ENCODE measurements around the gene MAPK7.
"Not testable (repeated sequence)": the region's sequence is repeated elsewhere in the genome, so short reads cannot be mapped to it uniquely, and the experiment has no call there.

Gene MAPK7

DNA sequence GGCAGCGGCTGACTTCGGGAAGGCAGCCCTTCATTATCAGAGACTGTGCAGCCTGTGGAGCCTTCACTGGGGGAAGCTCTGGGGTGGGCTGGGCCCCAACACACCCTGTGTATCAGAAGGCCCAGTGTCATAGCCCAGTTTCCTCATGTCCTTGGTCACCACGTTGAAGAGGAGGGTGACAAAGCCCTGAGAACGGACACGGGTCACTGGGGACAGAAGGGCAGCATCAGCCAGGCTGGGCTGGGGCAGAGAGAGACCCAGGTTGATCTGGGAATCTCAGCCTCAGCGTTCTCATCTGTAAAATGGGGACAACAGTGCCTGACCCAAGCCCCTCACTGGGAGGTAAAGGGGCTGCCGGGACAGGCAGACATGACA, 35.1 kb upstream of the MAPK7 start:
- no peak for DNase-seq (ENCODE audit: low spot score)

GRCh38 chr17:19343671-19344151, 34.6 kb upstream of the MAPK7 start:
- DNase-seq (ENCODE audit: low spot score): no peak

DNA sequence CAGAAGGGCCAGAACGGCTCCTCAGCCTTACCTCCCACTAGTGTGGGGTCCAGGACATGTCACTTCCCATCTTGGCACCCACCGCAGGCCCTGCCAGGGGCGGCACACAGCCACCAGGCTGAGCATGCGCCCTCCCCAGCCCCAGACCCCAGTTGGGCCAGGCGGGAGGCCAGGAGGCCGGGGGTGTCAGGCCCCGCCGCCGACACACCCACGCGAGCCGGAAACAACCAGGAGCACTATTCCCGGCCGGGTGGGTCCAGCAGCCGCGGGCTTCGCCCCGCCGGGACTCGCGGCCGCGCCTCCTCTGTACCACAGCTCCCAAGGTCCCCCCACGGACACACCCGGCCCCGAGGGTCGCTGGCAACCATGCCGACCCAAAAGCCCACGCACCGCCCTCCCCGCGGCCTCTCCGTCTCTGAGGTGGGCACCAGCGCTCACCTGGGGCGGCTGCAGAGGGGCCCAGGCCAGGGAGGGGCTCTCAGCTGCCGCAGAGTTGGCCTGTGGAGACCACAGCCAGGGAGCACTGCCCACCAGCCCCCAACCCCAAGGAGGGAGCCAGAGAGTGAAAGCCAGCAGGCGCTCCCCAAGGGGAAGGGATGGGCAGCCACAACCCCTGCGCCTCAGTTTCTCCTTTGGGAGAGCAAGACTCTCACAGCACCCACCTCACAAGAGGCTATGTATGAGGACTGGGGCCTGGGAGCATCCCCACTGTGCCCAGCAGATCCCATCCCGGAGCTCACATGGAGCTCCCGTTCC, 33.8 kb upstream of the MAPK7 start:
- DNase-seq (ENCODE audit: low spot score): no peak

- no peak for DNase-seq (ENCODE audit: low spot score)
These were observed 33.2 kb upstream of the MAPK7 start for GRCh38 chr17:19345067-19345460.

DNA sequence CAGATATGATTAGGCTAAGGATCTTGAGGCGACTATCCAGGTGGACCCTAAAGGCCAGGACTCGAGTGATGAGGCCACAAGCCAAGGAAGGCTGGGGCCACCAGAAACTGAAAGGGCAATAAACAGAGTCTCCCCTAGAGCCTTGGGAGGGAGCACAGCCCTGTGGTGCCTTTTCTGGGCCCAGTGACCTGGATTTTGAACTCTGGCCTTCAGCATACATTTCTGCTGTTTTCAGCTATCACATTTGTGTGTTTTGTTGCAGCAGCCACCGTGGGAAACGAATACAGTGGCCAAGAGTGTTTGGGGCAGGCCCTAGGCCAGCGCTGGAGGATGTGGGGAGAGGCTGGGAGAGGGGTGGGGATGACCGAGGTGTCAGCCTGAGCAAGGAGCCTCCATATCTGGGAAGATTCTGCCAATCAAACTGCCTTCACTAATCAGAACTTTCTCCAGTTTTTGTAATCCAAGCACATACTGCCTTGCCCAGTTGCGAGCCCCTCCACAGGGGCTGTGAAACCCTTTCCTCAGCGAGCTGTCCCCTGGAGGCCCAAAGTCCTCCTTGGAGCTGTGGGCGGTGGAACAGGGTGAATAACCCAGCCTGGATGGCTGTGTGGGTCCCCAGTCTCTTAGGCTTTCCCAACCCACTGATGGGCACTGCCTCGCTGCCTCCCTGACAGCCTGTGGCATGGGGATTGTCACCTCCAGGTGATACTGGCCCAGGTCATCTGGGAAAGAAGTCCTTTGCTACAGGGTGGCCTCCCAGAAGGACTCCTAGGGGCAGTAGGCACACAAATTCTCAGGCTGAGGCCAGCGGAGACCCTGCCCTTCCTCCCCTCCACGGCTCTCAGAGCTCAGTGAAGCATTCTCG, 32.6 kb upstream of the MAPK7 start:
- DNase-seq (ENCODE audit: low spot score): no peak

- DNase-seq (ENCODE audit: low spot score): peak; percentile 73
These were observed 31.7 kb upstream of the MAPK7 start for GRCh38 chr17:19346351-19347255.

- DNase-seq (ENCODE audit: low spot score): no peak
These were observed 30.8 kb upstream of the MAPK7 start for GRCh38 chr17:19347323-19348080.

DNA sequence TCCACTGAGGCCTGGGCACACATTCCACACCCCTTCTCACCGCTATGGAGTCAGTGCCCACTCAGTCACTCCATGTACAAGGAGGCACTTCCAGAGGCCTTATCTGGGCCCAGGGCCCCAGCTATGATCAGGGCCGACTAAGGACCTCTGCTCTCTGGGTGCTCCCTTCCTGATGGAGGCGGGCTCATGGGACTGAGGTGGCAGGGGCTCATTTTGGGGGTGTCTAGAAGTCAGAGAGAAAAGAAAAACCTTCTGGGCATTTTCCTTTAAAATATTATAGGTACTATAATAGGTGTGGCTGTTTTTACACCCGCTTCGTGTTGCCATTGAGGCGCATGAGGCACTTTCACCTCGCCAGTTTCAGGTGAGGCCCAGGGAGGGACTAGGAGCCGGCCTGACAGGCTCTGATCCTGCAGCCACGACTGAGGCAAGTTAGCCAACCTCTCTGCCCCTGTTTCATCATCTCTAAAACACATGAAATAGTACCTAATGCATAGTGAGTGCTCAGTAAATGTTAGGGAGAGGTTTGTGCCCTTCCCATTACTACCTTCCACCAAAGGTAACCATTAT, 30.1 kb upstream of the MAPK7 start:
- DNase-seq (ENCODE audit: low spot score): no peak

DNA sequence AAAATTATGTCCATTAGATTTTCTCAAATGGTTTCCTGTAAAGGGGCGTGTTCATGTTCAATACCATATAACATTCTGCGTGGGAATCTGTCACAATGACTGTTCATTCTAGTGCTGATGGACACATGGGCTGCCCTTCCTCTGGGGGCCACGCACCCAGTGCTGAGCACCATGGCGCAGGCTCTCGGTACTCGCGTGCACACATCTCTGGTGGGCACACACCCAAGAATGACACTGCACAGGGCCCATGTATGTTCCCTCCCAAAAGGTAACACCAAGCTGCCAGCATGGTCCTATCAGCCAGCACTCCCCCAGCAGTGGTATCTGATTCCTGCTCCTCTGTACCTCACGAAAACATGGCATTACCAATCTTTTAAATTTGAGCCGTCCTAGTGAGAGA, 29.5 kb upstream of the MAPK7 start:
- DNase-seq (ENCODE audit: low spot score): no peak

DNA sequence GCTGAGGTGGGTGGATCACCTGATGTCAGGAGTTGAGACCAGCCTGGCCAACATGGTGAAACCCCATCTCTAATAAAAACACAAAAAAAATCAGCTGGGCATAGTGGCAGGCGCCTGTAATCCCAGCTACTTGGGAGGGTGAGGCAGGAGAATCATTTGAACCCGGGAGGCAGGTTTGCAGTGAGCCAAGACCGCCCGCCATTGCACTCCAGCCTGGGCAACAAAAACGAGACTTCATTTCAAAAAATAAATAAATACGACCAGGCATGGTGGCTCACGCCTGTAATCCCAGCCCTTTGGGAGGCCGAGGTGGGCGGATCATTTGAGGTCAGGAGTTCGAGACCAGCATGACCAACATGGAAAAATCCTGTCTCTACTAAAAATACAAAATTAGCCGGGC, 24.9 kb upstream of the MAPK7 start:
- DNase-seq (ENCODE audit: low spot score): not testable (repeated sequence)

DNA sequence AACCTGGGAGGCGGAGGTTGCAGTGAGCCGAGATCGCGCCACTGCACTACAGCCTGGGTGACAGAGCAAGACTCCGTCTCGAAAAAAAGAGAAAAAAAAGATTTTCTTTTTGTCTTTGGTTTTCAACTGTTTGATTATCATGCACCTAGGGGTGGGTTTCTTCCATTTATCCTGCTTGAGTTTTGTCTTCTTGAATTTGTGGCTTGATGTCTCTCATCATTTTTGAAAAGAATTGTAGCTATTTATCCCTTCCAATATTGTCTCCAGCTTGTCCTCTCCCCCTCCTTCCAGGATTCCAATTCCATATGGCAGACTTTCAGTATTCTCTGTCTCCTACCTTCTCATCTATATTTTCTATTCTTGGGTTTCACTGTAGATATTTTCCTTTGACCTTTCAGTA, 23.6 kb upstream of the MAPK7 start:
- no peak for DNase-seq (ENCODE audit: low spot score)

DNA sequence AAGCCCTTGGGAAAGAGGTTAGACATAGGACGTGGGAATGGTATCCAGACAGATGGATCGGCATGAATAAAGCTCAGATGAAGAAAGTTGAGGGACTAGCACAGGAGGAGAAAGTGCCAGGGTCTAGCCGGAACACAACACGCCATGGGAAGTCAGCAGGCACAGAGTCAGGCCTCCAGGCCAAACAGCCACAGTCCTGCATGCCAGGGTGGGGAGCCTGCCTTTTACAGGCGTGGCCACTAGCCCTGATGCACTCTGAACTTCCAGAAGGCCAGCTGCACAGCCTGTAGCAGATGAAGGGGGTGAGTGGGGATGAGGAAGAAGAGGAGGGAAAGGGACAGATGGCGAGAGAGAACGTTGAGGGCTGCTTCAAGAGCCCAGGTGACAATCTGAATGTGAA, 20.9 kb upstream of the MAPK7 start:
- DNase-seq (ENCODE audit: low spot score): no peak

GRCh38 chr17:19357761-19358160, 20.5 kb upstream of the MAPK7 start:
- DNase-seq (ENCODE audit: low spot score): no peak

GRCh38 chr17:19359151-19359550, 19.1 kb upstream of the MAPK7 start:
- DNase-seq (ENCODE audit: low spot score): no peak

DNA sequence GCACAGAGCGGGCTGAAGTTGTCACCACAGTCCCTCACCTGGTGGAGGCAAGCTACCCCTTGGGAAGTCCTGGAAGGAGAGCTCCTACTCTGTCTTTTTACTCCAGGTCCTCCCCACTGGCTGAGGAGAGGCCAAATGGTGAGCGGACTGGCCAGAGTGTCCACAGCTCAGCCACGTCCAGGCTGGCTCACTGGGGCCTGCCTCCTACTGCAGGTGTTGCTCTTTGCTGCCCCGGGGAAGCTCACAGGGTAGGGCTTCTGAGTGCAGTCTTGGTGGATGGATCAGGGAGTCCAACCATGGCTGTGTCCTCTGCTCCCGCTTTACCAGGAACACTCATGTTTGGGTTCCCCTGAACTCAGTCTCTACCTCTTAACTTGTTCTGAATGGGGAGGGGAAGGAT, 18.4 kb upstream of the MAPK7 start:
- no peak for DNase-seq (ENCODE audit: low spot score)

DNA sequence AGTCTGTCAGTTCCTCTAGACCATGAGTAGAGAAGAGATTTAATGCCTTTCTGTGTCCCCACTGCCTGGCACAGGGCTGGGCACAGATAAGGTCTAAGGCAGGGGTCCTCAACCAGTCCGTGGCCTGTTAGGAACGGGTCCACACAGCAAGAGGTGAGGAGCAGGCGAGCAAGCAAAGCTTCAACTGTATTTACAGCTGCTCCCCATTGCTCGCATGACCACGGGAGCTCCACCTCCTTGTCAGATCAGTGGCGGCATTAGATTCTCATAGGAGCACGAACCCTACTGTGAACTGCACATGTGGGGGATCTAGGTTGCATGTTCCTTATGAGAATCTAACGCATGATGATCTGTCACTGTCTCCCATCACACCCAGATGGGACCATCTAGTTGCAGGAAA, 17.5 kb upstream of the MAPK7 start:
- no peak for DNase-seq (ENCODE audit: low spot score)

DNA sequence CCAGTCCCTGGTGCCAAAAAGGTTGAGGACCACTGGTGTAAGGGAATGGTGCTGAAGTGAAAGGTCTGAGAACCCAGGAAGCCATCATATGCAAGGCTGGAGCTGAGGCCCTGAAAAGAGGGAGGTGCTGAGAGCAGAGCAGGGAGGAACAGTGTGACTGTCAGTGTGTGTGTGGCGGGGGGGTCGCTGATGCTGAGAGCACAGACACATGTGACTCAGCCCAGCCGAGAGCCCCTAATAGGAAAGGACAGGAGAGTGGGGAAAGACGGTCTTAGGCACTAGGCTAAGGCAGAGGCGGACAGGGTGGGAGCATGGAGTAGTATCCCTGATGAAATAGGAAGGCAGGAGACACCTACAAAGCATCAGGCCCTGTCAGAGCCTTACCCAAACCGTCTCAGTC, 17.0 kb upstream of the MAPK7 start:
- no peak for DNase-seq (ENCODE audit: low spot score)

DNA sequence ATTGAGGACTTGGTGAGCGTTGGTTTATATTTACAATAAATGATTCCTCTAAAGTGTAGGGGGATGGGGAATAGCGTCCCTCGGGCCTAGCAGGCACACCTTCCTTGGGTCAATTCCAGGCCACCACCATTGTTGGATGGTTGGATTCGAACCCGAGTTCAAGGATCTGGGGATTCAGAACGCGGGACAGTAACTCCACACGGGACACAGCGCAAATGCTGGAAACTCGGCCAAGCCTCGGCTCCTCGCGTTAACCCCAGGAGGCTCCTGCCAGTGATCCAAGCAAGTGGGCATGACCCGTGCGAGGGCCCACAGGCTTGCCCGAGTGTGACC, 16.4 kb upstream of the MAPK7 start:
- no peak for DNase-seq (ENCODE audit: low spot score)

GRCh38 chr17:19362277-19363113, 15.8 kb upstream of the MAPK7 start, which contains the start of gene B9D1:
Gene B9D1 (minus strand): TSS chr17:19362723. CDS start chr17:19362569, 154 bp downstream.
- peak; percentile 89 for DNase-seq (ENCODE audit: low spot score)

DNA sequence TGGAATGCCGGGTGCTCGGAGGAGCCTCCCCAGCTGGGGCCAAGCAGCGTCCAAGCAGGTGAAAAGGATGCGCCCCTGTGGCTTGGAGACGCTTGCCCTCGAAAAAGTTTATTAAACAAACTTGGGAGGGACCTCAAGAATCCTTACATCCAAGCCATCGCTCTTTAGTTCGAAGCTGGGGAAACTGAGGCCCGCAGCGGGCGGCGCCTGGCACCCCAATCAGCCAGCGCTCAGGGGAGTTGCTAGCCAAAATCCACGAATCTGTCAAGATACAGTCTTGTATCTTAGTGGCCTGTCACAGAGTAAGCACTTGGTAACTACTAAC, 15.2 kb upstream of the MAPK7 start:
- DNase-seq (ENCODE audit: low spot score): no peak
